Stomach smooth muscle (tissue), 2 donors: ENCODE results near the gene FLNC.

Source experiments
- H3K27ac ChIP-seq: one replicate; pipeline ENCODE4 v1.7.0; 2013; ENCODE audit warnings: mild to moderate bottlenecking, low read length, inconsistent platforms
- H3K27me3 ChIP-seq, 2 donors: one replicate each; pipeline ENCODE4 v1.7.0; 2013; ENCODE audit warnings: low read length in 2 of 2; ENCODE audit not compliant: insufficient read depth in 2 of 2, control insufficient read depth in 1 of 2
- H3K36me3 ChIP-seq, 2 donors: one replicate each; pipeline ENCODE4 v1.7.0; 2013; ENCODE audit warnings: low read length in 2 of 2; ENCODE audit not compliant: control insufficient read depth in 2 of 2, insufficient read depth in 2 of 2
- H3K4me1 ChIP-seq: one replicate; pipeline ENCODE4 v1.7.0; 2013; ENCODE audit warnings: low read length; ENCODE audit not compliant: control insufficient read depth, insufficient read depth
- H3K4me3 ChIP-seq, 2 donors: one replicate each; pipeline ENCODE4 v1.7.0; 2013; ENCODE audit warnings: low read length in 2 of 2
- H3K9ac ChIP-seq, 2 donors: one replicate each; pipeline ENCODE4 v1.7.0; 2013; ENCODE audit warnings: low read length in 2 of 2, mild to moderate bottlenecking in 1 of 2
- H3K9me3 ChIP-seq, 2 donors: one replicate each; pipeline ENCODE4 v1.7.0; 2013; ENCODE audit warnings: low read length in 2 of 2; ENCODE audit not compliant: control insufficient read depth in 2 of 2
- donor health status: healthy.
- donor health status: Pancreatic carcinoma.

The FLNC gene

DNA sequence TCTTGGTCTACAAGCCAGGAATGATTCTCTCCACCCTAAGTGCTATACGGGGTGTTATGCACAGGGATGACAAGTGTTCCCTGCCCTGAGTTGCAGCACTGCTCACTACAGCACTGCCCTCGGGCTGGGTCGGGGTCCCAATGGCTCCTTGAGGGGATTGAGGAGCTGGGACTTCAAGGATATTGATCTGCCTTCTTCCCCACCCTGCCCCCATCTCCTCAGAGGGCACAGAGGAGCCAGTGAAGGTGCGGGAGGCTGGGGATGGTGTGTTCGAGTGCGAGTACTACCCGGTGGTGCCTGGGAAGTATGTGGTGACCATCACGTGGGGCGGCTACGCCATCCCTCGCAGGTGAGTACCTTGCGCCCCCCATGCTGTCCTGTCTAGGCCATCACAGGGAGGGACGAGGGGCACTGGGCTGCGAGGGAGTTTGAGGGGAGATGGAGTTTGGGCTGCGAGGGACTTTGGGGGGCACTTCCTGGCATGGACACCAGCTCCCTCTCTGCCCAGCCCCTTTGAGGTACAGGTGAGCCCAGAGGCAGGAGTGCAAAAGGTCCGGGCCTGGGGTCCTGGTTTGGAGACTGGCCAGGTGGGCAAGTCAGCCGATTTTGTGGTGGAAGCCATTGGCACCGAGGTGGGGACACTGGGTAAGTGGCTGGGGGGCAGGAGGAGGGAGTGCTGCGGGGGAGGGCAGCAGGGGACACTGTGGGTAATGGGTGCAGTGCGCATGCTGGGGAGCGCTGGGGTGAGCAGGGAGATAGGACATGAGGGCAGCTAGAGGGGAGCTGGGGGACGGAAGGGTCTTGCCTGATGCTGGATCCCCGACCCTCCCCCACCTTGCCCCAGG is 10.3 kb downstream of the FLNC start:
- Histone ChIP-seq H3K4me3 (no peak overlapping the region), H3K9ac (peak overlapping the region in 1 of 2 donors; percentile 21)

DNA sequence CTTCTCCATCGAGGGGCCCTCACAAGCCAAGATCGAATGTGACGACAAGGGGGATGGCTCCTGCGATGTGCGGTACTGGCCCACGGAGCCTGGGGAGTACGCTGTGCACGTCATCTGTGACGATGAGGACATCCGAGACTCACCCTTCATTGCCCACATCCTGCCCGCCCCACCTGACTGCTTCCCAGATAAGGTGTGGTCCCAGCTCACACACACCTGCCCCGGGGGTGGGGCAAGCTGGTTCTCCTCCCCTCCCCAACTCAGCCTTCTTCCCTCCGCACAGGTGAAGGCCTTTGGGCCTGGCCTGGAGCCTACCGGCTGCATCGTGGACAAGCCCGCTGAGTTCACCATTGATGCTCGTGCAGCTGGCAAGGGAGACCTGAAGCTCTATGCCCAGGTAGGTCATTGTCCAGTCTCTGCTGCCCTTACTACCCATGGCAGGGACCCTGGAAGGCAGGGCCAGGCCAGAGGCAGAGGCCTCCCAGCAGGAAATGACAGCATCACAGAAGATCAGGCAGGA is 11.0 kb downstream of the FLNC start:
- Histone ChIP-seq H3K27me3 (no peaks in the 10 kb centered on the region), H3K4me3 (no peak overlapping the region), H3K4me1 (peaks cover 27% of the 10 kb centered on the region), H3K9ac (no peak overlapping the region), H3K36me3 (peaks cover 83 to 88% of the 10 kb centered on the region in 2 donors), H3K9me3 (no peaks in the 10 kb centered on the region), H3K27ac (peak overlapping the region; percentile 49)

More for the DNA sequence above, 10.3 kb downstream of the FLNC start:
- peak overlapping the region; percentile 83 for H3K27ac ChIP-seq
- no peaks in the 10 kb centered on the region for H3K9me3 ChIP-seq
- H3K4me1 ChIP-seq, result peaks cover 33% of the 10 kb centered on the region
- no peaks in the 10 kb centered on the region for H3K27me3 ChIP-seq
- peaks cover 88 to 89% of the 10 kb centered on the region in 2 donors for H3K36me3 ChIP-seq

DNA sequence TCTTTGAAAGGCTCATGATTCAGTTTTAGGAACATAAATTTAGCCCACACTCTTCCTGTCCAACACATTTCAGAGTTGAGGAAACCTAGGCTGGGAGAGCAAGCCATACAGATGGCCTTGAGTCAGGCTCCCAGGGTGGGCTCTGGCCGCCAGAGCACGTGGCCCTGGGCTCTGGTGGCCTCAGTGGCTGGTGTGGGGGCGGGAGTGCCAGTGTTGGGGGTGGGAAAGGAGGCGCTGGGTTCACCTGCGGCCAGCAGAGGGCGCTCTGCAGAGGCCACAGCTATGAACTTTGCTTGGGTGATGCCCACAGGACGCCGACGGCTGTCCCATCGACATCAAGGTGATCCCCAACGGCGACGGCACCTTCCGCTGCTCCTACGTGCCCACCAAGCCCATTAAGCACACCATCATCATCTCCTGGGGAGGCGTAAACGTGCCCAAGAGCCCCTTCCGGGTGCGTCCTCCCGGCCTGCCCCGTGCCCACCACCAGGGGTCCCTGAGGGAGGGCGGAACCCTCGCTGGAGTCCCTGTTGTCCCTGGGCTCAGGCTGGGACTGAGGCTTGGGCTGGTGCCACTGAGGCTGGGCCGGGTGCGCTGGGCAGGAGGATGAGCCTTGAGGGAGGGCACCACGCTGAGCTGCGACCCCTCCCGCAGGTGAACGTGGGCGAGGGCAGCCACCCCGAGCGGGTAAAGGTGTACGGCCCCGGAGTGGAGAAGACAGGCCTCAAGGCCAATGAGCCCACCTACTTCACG is 11.9 kb downstream of the FLNC start:
- peaks cover 84 to 87% of the 10 kb centered on the region in 2 donors for H3K36me3 ChIP-seq
- no peak overlapping the region for H3K4me3 ChIP-seq
- H3K9ac ChIP-seq, result no peak overlapping the region
- peaks cover 18% of the 10 kb centered on the region for H3K4me1 ChIP-seq
- H3K27ac ChIP-seq, result peak overlapping the region; percentile 49
- H3K27me3 ChIP-seq, result no peaks in the 10 kb centered on the region
- H3K9me3 ChIP-seq, result no peaks in the 10 kb centered on the region

DNA sequence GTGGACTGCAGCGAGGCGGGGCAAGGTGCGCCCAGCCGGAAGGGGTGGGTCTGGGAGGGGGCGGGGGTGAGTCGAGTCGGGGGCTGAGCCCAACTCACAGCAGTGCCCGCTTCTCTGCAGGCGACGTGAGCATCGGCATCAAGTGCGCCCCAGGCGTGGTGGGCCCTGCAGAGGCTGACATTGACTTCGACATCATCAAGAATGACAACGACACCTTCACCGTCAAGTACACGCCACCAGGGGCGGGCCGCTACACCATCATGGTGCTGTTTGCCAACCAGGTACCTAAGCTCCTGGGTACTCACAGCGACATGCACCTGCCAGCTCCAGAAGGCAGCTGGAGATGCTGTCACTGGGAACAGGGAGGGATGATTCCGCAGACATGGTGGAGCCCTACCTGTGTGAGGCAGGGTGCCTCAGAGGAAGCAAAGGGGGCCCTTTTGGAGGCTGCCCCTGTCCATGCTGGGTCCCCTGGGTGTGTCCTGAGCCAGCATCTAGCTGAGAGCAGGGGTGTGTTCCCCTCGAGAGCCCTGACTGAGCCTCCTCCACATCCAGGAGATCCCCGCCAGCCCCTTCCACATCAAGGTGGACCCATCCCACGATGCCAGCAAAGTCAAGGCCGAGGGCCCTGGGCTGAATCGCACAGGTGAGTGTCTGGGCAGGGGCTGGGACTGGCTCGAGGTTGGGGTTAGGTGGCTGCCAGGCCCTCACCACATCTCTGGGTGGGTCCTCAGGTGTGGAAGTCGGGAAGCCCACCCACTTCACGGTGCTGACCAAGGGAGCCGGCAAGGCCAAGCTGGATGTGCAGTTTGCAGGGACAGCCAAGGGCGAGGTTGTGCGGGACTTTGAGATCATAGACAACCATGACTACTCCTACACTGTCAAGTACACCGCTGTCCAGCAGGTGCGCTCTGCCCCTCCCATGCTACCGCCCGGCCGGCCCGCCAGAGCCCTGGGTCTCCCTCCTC is 12.8 kb downstream of the FLNC start:
- H3K4me1 ChIP-seq, result peaks cover 10% of the 10 kb centered on the region
- H3K36me3 ChIP-seq, result peaks cover 82 to 87% of the 10 kb centered on the region in 2 donors
- peak overlapping the region; percentile 46 for H3K27ac ChIP-seq
- H3K4me3 ChIP-seq, result no peak overlapping the region
- H3K9ac ChIP-seq, result no peak overlapping the region
- no peaks in the 10 kb centered on the region for H3K9me3 ChIP-seq
- no peaks in the 10 kb centered on the region for H3K27me3 ChIP-seq

DNA sequence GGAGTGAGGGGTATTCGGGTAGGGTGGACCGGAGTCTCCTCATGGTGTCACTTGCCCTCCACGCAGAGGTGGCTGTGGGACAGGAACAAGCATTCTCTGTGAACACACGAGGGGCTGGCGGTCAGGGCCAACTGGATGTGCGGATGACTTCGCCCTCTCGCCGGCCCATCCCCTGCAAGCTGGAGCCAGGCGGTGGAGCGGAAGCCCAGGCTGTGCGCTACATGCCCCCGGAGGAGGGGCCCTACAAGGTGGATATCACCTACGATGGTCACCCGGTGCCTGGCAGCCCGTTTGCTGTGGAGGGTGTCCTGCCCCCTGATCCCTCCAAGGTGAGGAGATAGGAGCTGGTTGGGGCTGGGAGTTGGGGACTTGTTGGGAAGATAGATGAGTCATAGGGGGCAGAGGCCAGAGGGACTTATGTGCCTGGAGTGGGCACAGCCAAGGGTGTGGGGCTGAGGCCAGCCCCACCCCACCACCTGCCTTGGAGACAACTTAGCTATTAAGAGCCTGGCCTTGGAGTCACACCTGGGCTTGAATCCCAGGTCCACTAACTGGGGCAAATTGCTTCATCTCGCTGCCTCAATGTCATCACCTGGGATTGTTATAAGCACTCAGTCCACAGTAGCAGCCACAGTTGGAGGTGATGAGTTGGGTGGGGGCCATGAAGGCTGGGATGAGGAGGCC is 13.9 kb downstream of the FLNC start:
- peaks cover 82 to 88% of the 10 kb centered on the region in 2 donors for H3K36me3 ChIP-seq
- peak overlapping the region; percentile 46 for H3K27ac ChIP-seq
- H3K9ac ChIP-seq, result no peak overlapping the region
- H3K4me1 ChIP-seq, result peaks cover 4% of the 10 kb centered on the region
- no peaks in the 10 kb centered on the region for H3K9me3 ChIP-seq
- no peak overlapping the region for H3K4me3 ChIP-seq
- H3K27me3 ChIP-seq, result no peaks in the 10 kb centered on the region

DNA sequence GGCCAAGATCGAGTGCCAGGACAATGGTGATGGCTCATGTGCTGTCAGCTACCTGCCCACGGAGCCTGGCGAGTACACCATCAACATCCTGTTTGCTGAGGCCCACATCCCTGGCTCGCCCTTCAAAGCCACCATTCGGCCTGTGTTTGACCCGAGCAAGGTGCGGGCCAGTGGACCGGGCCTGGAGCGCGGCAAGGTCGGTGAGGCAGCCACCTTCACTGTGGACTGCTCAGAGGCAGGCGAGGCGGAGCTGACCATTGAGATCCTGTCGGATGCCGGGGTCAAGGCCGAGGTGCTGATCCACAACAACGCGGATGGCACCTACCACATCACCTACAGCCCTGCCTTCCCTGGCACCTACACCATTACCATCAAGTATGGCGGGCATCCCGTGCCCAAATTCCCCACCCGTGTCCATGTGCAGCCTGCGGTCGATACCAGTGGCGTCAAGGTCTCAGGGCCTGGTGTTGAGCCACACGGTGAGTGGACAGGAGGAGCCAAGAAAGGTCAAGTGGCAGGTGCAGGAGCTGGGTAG is 14.6 kb downstream of the FLNC start:
- H3K36me3 ChIP-seq, result peaks cover 83 to 88% of the 10 kb centered on the region in 2 donors
- no peak overlapping the region for H3K4me3 ChIP-seq
- H3K27ac ChIP-seq, result no peak overlapping the region
- no peaks in the 10 kb centered on the region for H3K4me1 ChIP-seq
- no peaks in the 10 kb centered on the region for H3K9me3 ChIP-seq
- H3K9ac ChIP-seq, result no peak overlapping the region
- no peaks in the 10 kb centered on the region for H3K27me3 ChIP-seq

DNA sequence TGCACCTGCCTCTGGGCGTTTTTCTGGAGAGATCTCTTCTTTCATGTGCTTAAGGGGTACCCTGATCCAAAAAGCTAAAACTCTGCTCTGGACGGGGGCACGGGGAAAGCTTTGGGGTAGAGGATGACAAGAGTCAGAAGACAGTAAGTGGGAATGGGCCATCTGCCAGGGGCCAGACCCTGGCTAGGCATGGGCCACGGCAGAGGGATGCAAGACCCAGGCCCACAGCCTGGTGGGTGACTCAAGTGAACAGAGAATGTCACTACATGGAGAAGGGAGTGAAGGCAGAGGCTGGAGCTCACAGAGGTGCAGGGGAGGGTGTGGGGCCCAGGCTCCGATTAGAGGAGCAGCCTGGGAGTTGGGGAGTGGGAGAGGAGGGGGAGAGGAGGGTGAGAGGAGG is 15.3 kb downstream of the FLNC start:
- Histone ChIP-seq H3K9ac (no peak overlapping the region), H3K4me1 (no peaks in the 10 kb centered on the region), H3K27me3 (no peaks in the 10 kb centered on the region), H3K36me3 (peaks cover 82 to 87% of the 10 kb centered on the region in 2 donors), H3K27ac (no peak overlapping the region), H3K9me3 (no peaks in the 10 kb centered on the region), H3K4me3 (no peak overlapping the region)

DNA sequence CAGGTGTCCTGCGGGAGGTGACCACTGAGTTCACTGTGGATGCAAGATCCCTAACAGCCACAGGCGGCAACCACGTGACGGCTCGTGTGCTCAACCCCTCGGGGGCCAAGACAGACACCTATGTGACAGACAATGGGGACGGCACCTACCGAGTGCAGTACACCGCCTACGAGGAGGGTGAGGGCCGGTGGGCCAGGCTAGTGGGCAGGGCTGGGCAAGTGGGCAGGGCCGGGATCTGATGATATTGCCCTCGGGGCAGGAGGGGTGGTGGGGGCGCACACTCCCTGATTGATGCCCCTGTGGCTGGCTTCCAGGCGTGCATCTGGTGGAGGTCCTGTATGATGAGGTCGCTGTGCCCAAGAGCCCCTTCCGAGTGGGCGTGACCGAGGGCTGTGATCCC is 15.8 kb downstream of the FLNC start:
- Histone ChIP-seq H3K9ac (no peak overlapping the region), H3K4me3 (no peak overlapping the region), H3K9me3 (no peaks in the 10 kb centered on the region), H3K27ac (peak overlapping the region; percentile 24), H3K4me1 (no peaks in the 10 kb centered on the region), H3K27me3 (no peaks in the 10 kb centered on the region), H3K36me3 (peaks cover 82 to 87% of the 10 kb centered on the region in 2 donors)

DNA sequence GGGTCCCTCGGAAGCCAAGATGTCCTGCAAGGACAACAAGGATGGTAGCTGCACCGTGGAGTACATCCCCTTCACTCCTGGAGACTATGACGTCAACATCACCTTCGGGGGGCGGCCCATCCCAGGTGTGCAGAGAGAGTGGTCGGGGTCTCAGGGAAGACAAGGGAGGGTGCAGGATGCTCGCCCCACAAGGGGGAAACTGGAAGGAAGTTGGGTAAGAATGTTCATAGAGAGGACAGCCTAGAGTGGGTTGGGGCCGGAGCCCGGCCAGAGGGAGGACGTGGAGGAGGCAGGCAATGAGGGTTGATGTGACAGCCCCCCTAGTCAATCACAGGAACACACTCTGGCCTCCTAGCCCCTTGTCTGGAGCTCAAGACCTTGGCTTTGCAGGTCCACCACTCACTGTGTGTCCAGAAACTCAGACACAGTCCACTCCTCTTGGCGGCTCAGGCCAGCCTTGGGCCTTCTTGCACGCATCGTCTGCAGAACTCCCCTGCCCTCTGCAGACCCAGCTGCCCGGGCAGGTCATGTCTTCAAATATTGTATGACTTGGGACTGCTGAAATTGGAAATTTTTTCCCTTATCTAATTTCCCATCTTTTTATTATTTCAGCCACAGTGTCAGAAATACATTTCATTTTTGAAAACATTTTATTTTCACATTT is 16.7 kb downstream of the FLNC start:
- Histone ChIP-seq H3K27ac (peak overlapping the region; percentile 24), H3K27me3 (no peaks in the 10 kb centered on the region), H3K9me3 (no peaks in the 10 kb centered on the region), H3K9ac (no peak overlapping the region), H3K4me3 (no peak overlapping the region), H3K4me1 (no peaks in the 10 kb centered on the region), H3K36me3 (peaks cover 85 to 86% of the 10 kb centered on the region in 2 donors)
